ENCODE data around the gene PLEKHA1.

The PLEKHA1 gene

GRCh38 chr10:122347170-122347841 is 27.2 kb upstream of the PLEKHA1 start:
- DNase-seq (ENCODE audit: low spot score) = no peak

DNA sequence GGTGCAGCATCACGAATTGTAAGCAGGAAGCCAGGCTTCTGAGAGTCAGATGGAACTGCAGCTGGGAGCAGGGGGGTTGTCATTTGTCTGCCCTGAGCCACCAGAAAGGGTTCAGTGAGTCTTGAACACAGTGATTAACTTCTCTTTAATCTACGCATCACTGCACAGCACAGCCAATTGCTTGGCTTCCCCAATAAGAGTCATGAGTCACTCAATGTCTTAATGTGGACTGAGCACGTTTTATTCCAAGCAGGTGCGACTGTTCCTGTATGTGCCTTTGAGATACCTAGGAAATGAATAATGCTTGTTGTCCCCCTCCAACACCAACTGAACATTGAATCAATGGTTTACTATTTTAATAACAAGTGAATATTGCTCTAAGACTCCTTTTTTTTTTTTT is 26.0 kb upstream of the PLEKHA1 start:
- no peak for DNase-seq (ENCODE audit: low spot score)

DNA sequence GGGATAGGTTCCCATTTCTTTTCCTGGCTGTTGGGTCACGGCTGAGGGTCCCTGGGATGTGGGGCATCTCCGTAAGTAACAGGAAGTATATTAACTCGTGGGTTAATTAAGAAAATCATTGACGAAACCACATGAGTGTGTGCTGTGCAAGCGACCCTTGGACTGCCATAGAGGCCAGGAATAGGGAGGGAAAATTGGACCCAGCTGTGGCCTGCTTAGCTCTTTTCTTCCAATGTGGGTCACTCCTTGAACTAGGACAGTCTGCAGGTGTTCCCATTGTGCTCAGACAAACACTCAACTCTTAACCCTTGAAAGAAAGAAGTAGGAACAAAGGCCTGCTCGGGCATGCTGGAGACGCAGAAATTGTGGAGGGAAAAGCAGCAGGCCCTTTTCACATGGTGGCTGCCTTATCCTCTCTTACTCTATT is 25.6 kb upstream of the PLEKHA1 start:
- DNase-seq (ENCODE audit: low spot score) = no peak

- DNase-seq (ENCODE audit: low spot score) = no peak
Measured at GRCh38 chr10:122349758-122350369, 24.6 kb upstream of the PLEKHA1 start.

DNA sequence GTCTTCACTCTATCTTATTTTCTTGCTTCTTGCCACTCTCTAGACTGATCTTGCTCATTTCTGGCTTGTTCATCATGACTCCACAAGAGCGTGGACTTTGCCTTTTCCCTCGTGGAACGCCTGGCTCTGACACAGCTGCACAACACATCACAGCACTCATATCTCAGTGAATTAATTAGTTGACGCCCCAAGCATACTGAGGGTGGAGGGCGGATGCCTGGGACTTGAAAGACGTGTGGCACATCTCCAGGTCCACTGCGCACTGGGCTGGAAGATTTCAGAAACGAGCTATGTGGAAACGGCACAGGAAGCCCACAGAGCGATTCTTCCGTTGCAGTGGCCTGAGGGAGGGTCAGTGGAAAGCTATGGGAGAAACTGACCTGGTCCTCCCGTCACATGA is 23.6 kb upstream of the PLEKHA1 start:
- no peak for DNase-seq (ENCODE audit: low spot score)

DNA sequence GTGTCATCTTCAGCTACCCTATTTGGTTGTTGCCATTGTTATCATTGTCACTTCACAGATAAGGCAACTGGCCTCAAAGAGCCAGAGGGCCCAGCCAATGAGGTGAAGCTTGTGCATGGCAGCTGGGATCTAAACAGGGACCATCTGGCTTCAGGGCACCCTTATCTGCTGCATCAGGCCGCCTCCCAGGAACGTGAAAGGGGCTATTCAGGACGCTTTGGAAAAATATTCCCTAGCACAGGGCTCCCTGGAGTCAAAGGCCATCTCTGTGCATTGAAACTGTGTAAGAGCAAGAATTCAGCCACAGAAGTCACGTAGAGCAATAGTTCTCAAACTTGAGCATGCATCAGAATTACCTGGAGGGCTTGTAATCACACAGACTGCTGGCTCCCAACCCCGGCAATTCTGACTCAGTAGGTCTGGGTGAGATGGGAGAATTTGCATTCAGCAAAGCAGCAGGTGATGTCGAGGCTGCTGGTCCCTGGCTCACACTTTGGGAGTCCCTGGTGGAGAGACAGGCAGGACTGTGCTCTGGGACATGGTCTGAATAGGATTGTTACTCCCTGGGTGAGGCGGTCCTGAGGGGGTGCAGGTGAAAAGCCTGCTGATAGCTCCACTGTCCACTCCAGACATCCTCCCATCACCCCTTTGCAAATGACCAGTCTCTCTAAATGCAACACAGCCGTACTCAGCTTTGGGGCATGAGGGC is 21.5 kb upstream of the PLEKHA1 start:
- DNase-seq (ENCODE audit: low spot score) = no peak

DNA sequence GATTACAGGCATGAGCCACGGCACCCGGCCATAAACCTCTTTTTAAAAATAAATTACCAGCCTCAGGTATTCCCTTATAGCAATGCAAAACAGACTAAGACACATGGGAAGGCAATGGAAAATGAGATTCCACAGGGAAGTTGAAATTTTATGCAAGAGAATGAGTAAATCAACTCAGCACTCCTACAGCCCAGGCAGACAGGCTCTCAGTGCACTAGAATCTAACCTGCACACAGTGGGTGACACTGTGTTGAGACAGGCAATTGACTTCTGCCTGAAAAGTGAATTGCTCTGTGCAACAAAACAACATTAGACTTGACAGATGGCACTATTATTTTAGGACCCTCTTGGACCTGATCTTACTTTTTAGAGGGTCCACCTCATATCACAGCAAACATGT is 20.1 kb upstream of the PLEKHA1 start:
- DNase-seq (ENCODE audit: low spot score) = no peak

DNA sequence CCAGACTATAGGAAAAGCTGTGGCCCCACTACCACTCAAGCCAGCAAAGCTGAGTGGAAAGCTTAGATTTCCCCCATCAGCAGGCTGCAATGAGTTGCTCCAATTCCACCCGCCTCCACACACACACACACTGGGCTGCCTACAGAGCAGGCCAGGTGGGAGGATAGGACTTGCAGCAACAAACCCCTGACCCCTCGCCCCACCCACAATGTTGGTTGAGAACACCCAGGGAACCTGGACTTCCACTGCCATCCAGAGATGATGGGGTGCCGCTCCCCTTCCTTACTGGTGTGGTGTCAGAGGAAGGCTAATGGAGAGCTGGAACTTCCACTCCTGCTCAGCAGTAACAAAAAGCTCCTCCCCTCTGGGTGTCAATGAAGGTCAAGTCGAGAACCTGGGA is 16.8 kb upstream of the PLEKHA1 start:
- no peak for DNase-seq (ENCODE audit: low spot score)

GRCh38 chr10:122359621-122360020 is 14.9 kb upstream of the PLEKHA1 start:
- no peak for DNase-seq (ENCODE audit: low spot score)

- DNase-seq (ENCODE audit: low spot score) = no peak
Measured at GRCh38 chr10:122361046-122361445, 13.5 kb upstream of the PLEKHA1 start.

GRCh38 chr10:122362031-122362592 is 12.4 kb upstream of the PLEKHA1 start:
- DNase-seq (ENCODE audit: low spot score) = no peak

GRCh38 chr10:122362621-122363020 is 11.9 kb upstream of the PLEKHA1 start:
- DNase-seq (ENCODE audit: low spot score) = no peak

GRCh38 chr10:122363311-122363710 is 11.2 kb upstream of the PLEKHA1 start:
- DNase-seq (ENCODE audit: low spot score) = no peak

- no peak for DNase-seq (ENCODE audit: low spot score)
Measured at GRCh38 chr10:122363722-122364463, 10.6 kb upstream of the PLEKHA1 start.

GRCh38 chr10:122368502-122369254 is 5.8 kb upstream of the PLEKHA1 start:
- DNase-seq (ENCODE audit: low spot score) = no peak

- no peak for DNase-seq (ENCODE audit: low spot score)
Measured at GRCh38 chr10:122373108-122373507, 1.4 kb upstream of the PLEKHA1 start.

- no peak for DNase-seq (ENCODE audit: low spot score)
Measured at GRCh38 chr10:122373721-122374120, 787 bp upstream of the PLEKHA1 start.

- DNase-seq (ENCODE audit: low spot score) = peak; percentile 55
Measured at GRCh38 chr10:122374859-122375678, 561 bp downstream of the PLEKHA1 start.

DNA sequence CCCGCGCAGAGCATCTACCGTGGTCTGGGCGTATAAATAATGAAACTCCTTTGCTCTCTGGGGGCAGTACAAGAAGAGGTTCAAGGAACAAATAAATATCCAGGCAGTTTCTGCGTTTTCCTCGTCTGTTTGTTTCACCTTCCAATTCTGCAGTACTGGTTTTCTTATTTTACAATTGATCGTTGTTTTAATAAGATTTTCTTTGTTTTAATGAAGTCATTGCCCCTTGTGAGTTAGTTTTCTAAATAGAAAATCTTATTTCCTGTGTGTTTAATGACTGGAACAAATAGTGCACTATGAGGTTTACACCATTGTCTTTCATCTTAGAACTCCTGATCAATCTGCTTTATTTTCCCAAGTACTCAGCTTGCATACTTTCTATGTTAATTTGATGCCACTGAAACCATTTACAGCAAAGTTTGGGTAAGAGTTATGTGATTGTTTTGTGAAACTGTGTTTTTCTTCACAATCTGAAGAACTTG is 1.2 kb downstream of the PLEKHA1 start:
- no peak for DNase-seq (ENCODE audit: low spot score)

DNA sequence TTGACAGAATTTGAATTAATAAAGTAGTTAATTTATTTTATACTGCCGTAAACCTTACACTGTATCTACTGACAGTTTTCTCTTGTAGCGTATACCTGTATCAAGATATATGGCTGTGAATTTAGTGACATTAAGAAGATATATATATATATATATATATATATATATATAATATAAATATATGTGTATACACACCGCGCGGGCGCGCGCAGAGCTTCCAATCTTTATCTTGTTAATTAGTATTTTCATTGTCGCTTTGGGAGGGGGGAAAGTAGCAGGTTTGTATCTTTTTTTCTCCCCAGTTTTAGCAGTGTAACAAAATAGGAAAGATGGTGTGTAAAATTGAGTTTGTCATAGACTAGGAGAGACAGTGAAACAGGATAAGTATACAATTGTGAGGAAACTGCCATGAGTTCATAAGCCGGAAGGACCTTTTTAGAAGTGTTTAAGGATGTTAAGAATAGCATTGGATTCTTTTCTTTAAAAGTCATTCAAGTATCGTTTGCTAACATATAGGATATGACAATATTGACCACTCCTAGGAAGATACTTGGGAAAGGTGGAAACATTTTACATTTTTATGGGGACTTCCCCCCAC is 2.0 kb downstream of the PLEKHA1 start:
- DNase-seq (ENCODE audit: low spot score) = no peak
